ENCODE measurements around the gene PKHD1.
"Not testable (repeated sequence)": the region's sequence is repeated elsewhere in the genome, so short reads cannot be mapped to it uniquely, and the experiment has no call there.

The PKHD1 gene

GRCh38 chr6:51992876-51993275, 94.5 kb downstream of the PKHD1 start:
- no peak for DNase-seq (ENCODE audit: low spot score)

- DNase-seq (ENCODE audit: low spot score), result no peak
Observed at GRCh38 chr6:51989789-51990188, 97.6 kb downstream of the PKHD1 start.

GRCh38 chr6:51986864-51987263, 100.5 kb downstream of the PKHD1 start:
- no peak for DNase-seq (ENCODE audit: low spot score)

GRCh38 chr6:51983564-51983963, 103.8 kb downstream of the PKHD1 start:
- DNase-seq (ENCODE audit: low spot score), result no peak

GRCh38 chr6:51982695-51983094, 104.7 kb downstream of the PKHD1 start:
- not testable (repeated sequence) for DNase-seq (ENCODE audit: low spot score)

- DNase-seq (ENCODE audit: low spot score), result no peak
Observed at GRCh38 chr6:51976374-51976773, 111.0 kb downstream of the PKHD1 start.

GRCh38 chr6:51972659-51973058, 114.8 kb downstream of the PKHD1 start:
- DNase-seq (ENCODE audit: low spot score), result no peak

GRCh38 chr6:51968265-51968664, 119.1 kb downstream of the PKHD1 start:
- DNase-seq (ENCODE audit: low spot score), result no peak

GRCh38 chr6:51965222-51965801, 122.1 kb downstream of the PKHD1 start:
- DNase-seq (ENCODE audit: low spot score), result no peak

- DNase-seq (ENCODE audit: low spot score), result no peak
Observed at GRCh38 chr6:51963980-51964379, 123.4 kb downstream of the PKHD1 start.

GRCh38 chr6:51962354-51962753, 125.1 kb downstream of the PKHD1 start:
- no peak for DNase-seq (ENCODE audit: low spot score)

GRCh38 chr6:51960419-51960818, 127.0 kb downstream of the PKHD1 start:
- DNase-seq (ENCODE audit: low spot score), result no peak

GRCh38 chr6:51959744-51960383, 127.5 kb downstream of the PKHD1 start:
- DNase-seq (ENCODE audit: low spot score), result peak; percentile 76

- DNase-seq (ENCODE audit: low spot score), result peak; percentile 50
Observed at GRCh38 chr6:51954681-51955080, 132.7 kb downstream of the PKHD1 start.

GRCh38 chr6:51953246-51953645, 134.2 kb downstream of the PKHD1 start:
- peak; percentile 17 for DNase-seq (ENCODE audit: low spot score)

- no peak for DNase-seq (ENCODE audit: low spot score)
Observed at GRCh38 chr6:51951924-51952323, 135.5 kb downstream of the PKHD1 start.

- peak; percentile 23 for DNase-seq (ENCODE audit: low spot score)
Observed at GRCh38 chr6:51949526-51949925, 137.9 kb downstream of the PKHD1 start.

- not testable (repeated sequence) for DNase-seq (ENCODE audit: low spot score)
Observed at GRCh38 chr6:51939695-51940094, 147.7 kb downstream of the PKHD1 start.

GRCh38 chr6:51936531-51937290, 150.7 kb downstream of the PKHD1 start:
- DNase-seq (ENCODE audit: low spot score), result peak; percentile 69

GRCh38 chr6:51934098-51934497, 153.3 kb downstream of the PKHD1 start:
- DNase-seq (ENCODE audit: low spot score), result no peak

- DNase-seq (ENCODE audit: low spot score), result no peak
Observed at GRCh38 chr6:51932956-51933355, 154.5 kb downstream of the PKHD1 start.

- no peak for DNase-seq (ENCODE audit: low spot score)
Observed at GRCh38 chr6:51930602-51931001, 156.8 kb downstream of the PKHD1 start.

GRCh38 chr6:51929934-51930574, 157.4 kb downstream of the PKHD1 start:
- no peak for DNase-seq (ENCODE audit: low spot score)
